Gastroesophageal sphincter (tissue), 3 donors: ENCODE data around the gene GPX6.

Experiments
- CTCF ChIP-seq, 4 experiments: fragments of 200-600 bp in 2 of 4; fragments of 450-650 bp in 2 of 4; sonication (generic) in 1 of 4; IDR thresholded peaks; one replicate each; pipeline ENCODE4 v1.5.1; 2017 to 2019; ENCODE audit warnings: antibody characterized with exemption in 4 of 4, mild to moderate bottlenecking in 2 of 4, moderate library complexity in 2 of 4
- EP300 ChIP-seq: sonication (generic); formaldehyde crosslinking; IDR thresholded peaks from one replicate; pipeline ENCODE4 v1.6.1; 2017; ENCODE audit warnings: antibody characterized with exemption, mild to moderate bottlenecking
- POLR2A ChIP-seq, 2 donors: fragments of 450-650 bp; IDR thresholded peaks; one replicate each; pipeline ENCODE4 v1.6.1; 2017; ENCODE audit warnings: antibody characterized with exemption in 2 of 2, mild to moderate bottlenecking in 2 of 2, moderate library complexity in 1 of 2

GRCh38 chr6:28501259-28501658 lies 14.3 kb downstream of the GPX6 start:
- TF ChIP-seq CTCF (IDR thresholded peaks at IDR 0.05), result no peak
- no peak for TF ChIP-seq POLR2A (IDR thresholded peaks at IDR 0.05)
- TF ChIP-seq EP300, result no peak
